Ascending aorta (tissue), 2 donors: ENCODE measurements around the gene ELOVL5. TPM values are rescaled to one million over a fixed set of nuclear protein-coding genes. Genes with fewer than 3 reads are reported as not detected.
"Not testable (repeated sequence)": the region's sequence is repeated elsewhere in the genome, so short reads cannot be mapped to it uniquely, and the experiment has no call there.

Source experiments
- DNase-seq, 2 donors: peaks; one replicate each; pipeline ENCODE4 v3.0.0-alpha.2; 2019; ENCODE audit warnings: low spot score in 2 of 2
- H3K27ac ChIP-seq, 2 donors: fragments of 200-600 bp; sonication (generic); one replicate each; pipeline ENCODE4 v1.5.1; 2016 to 2017; ENCODE audit warnings: mild to moderate bottlenecking in 1 of 2
- H3K27me3 ChIP-seq: fragments of 200-600 bp; sonication (generic); one replicate; pipeline ENCODE4 v1.5.1; 2017
- H3K36me3 ChIP-seq, 2 donors: fragments of 200-600 bp; sonication (generic); one replicate each; pipeline ENCODE4 v1.5.1; 2016
- H3K4me1 ChIP-seq, 2 donors: fragments of 200-600 bp; sonication (generic); one replicate each; pipeline ENCODE4 v1.5.1; 2016 to 2017; ENCODE audit warnings: mild to moderate bottlenecking in 1 of 2
- H3K4me3 ChIP-seq, 2 donors: fragments of 200-600 bp; sonication (generic); one replicate each; pipeline ENCODE4 v1.5.1; 2016 to 2017; ENCODE audit warnings: mild to moderate bottlenecking in 1 of 2
- H3K9me3 ChIP-seq, 2 donors: fragments of 200-600 bp; sonication (generic); one replicate each; pipeline ENCODE4 v1.5.1; 2016
- intact Hi-C: fragments of 100-400 bp; cut with DNase I; formaldehyde crosslinking; loops from one replicate; pipeline ENCODE4 v1.15.1; 2023
- total RNA-seq: library from RNA; depleted of rRNA; stranded (reverse); fragments of >200 nt; gene quantifications from one replicate; pipeline ENCODE4 v1.1.0, GENCODE V29; 2016
- TF ChIP-seq, protein P1 (sequence below), 3 experiments: fragments of 200-600 bp in 2 of 3; fragments of 450-650 bp in 1 of 3; sonication (generic) in 2 of 3; IDR thresholded peaks; one replicate each; pipeline ENCODE4 v1.5.1; 2016 to 2019; ENCODE audit warnings: antibody characterized with exemption in 3 of 3, mild to moderate bottlenecking in 1 of 3, moderate library complexity in 1 of 3

The ELOVL5 gene
- total RNA-seq, 1 donor from 2014 or later = 53.7 TPM

DNA sequence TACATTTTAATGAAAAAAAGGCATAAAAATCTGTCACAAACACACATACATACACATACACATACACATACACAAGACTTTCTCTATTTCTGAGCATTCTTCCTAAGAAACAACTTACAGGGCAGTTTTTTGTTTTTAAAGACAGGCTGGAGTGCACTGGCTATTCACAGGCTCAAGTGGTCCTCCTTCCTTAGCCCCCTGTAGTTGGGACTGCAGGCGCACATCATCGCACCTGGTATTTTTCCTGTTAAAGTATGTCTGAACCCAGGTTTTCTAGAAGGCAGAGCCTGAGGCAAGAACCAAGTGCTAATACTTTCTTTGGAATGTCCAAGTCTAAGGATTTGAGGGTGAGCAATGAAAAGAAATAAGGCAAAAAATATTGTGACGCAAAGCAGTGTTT, 41.3 kb upstream of the ELOVL5 start:
- Histone ChIP-seq H3K4me1 (no peaks in the 10 kb centered on the region), H3K27me3 (no peaks in the 10 kb centered on the region), H3K27ac (no peak overlapping the region), H3K4me3 (no peak overlapping the region), H3K9me3 (peaks cover 0 to 3% of the 10 kb centered on the region in 2 donors), H3K36me3 (no peaks in the 10 kb centered on the region)
- intact Hi-C loops = no loop called here
- TF ChIP-seq, protein P1, sequence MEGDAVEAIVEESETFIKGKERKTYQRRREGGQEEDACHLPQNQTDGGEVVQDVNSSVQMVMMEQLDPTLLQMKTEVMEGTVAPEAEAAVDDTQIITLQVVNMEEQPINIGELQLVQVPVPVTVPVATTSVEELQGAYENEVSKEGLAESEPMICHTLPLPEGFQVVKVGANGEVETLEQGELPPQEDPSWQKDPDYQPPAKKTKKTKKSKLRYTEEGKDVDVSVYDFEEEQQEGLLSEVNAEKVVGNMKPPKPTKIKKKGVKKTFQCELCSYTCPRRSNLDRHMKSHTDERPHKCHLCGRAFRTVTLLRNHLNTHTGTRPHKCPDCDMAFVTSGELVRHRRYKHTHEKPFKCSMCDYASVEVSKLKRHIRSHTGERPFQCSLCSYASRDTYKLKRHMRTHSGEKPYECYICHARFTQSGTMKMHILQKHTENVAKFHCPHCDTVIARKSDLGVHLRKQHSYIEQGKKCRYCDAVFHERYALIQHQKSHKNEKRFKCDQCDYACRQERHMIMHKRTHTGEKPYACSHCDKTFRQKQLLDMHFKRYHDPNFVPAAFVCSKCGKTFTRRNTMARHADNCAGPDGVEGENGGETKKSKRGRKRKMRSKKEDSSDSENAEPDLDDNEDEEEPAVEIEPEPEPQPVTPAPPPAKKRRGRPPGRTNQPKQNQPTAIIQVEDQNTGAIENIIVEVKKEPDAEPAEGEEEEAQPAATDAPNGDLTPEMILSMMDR (IDR thresholded peaks at IDR 0.05) = no peak
- no peak for DNase-seq

DNA sequence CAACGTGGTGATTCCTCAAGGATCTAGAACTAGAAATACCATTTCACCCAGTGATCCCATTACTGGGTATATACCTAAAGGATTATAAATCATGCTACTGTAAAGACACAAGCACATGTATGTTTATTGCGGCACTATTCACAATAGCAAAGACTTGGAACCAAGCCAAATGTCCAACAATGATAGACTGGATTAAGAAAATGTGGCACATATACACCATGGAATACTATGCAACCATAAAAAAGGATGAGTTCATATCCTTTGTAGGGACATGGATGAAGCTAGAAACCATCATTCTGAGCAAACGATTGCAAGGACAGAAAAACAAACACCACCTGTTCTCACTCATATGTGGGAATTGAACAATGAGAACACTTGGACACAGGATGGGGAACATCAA, 39.9 kb upstream of the ELOVL5 start:
- not testable (repeated sequence) for H3K36me3 ChIP-seq, H3K27me3 ChIP-seq

DNA sequence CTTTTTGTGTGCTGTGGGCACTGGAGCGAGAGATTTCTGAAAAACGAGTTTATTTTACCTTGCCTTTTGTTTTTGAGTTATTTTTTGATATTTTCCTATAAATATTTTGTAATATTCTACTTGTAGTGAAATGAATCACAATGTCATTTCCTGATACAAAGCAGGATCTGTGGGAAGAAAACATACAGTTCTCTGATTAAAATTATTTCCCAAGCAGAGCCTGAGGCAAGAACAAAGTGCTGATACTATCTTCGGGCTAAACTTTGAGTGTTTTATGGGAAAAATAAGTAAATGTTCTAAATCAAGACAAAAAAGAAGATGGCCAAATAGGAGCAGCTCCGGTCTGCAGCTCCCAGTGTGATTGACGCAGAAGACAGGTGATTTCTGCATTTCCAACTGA, 33.7 kb upstream of the ELOVL5 start:
- intact Hi-C loops = no loop called here
- H3K9me3 ChIP-seq = peaks cover 0 to 2% of the 10 kb centered on the region in 2 donors
- no peaks in the 10 kb centered on the region for H3K36me3 ChIP-seq
- no peaks in the 10 kb centered on the region for H3K27me3 ChIP-seq
- no peak overlapping the region for H3K4me3 ChIP-seq
- H3K27ac ChIP-seq = no peak overlapping the region
- DNase-seq = no peak
- no peaks in the 10 kb centered on the region for H3K4me1 ChIP-seq
- TF ChIP-seq, protein P1 (IDR thresholded peaks at IDR 0.05) = no peak

More for the DNA sequence above, 39.9 kb upstream of the ELOVL5 start:
- H3K9me3 ChIP-seq, DNase-seq, H3K4me3 ChIP-seq, H3K4me1 ChIP-seq, H3K27ac ChIP-seq, intact Hi-C loops: not testable (repeated sequence)

DNA sequence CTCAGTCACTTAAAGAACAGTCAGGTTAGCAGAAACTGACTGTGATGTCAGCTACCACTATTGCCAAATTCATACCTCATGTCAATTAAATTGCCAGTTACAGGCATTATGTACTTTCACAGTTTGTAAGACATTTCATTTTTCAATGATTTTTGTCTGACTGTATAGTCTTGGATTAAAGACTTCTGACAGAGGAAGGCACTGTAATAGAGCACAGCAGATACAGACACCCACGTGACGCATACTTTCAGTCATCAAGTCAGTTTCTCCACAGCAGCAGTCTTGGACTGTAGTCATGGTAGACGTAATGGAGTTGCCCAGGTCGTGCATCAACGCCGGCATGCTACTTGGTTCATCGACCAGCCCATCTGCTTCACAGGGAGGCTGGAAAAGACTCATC, 29.5 kb upstream of the ELOVL5 start:
- H3K9me3 ChIP-seq = no peaks in the 10 kb centered on the region
- no peaks in the 10 kb centered on the region for H3K27me3 ChIP-seq
- DNase-seq = no peak
- H3K4me1 ChIP-seq = no peaks in the 10 kb centered on the region
- intact Hi-C loops = no loop called here
- TF ChIP-seq, protein P1 (IDR thresholded peaks at IDR 0.05) = no peak
- H3K27ac ChIP-seq = peak overlapping the region in 1 of 2 donors; percentile 23
- H3K36me3 ChIP-seq = no peaks in the 10 kb centered on the region
- H3K4me3 ChIP-seq = no peak overlapping the region

DNA sequence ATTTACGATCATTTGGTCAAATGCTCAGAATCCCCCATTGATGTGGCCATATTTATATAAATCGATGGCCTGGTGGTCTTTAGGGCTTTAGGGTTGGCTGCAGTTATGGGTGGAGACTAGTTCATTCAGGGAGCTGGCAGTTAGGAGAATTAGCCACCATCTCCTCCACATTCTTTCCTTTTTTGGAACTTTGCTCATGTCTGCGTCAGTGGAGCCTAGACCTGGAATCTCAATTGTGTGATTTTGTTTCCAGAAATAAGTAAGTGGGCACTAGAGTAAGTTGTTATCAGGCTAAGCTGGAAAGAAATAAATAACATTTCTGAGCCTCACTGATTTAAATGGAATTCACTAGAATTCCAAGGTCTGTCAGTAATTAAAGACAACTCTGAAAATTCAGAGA, 29.0 kb upstream of the ELOVL5 start:
- no peaks in the 10 kb centered on the region for H3K4me1 ChIP-seq
- no peaks in the 10 kb centered on the region for H3K36me3 ChIP-seq
- no peak for DNase-seq
- no peaks in the 10 kb centered on the region for H3K9me3 ChIP-seq
- H3K27me3 ChIP-seq = no peaks in the 10 kb centered on the region
- TF ChIP-seq, protein P1 (IDR thresholded peaks at IDR 0.05) = no peak
- intact Hi-C loops = no loop called here
- peak overlapping the region in 1 of 2 donors; percentile 23 for H3K27ac ChIP-seq
- H3K4me3 ChIP-seq = no peak overlapping the region

DNA sequence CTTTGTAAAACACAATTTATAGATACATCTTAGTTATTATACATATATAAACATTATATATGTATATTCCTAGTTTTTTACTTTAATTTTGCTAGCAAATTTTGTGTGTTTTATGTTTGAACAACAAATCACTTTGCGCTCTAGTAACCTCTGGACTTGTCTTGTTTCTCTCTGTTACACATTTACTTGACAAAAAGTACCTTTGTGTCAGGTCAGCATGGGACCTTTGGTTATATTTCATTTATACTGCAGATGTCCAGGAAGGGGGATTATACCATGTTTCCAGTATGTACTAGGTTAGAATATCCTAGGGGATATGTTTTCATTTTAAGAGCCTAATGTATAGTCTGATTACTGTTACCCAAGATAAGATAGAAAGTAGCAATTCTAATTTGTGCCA, 28.5 kb upstream of the ELOVL5 start:
- Histone ChIP-seq H3K4me1 (no peaks in the 10 kb centered on the region), H3K27ac (peak overlapping the region in 1 of 2 donors; percentile 23), H3K27me3 (no peaks in the 10 kb centered on the region), H3K4me3 (no peak overlapping the region), H3K9me3 (no peaks in the 10 kb centered on the region), H3K36me3 (no peaks in the 10 kb centered on the region)
- TF ChIP-seq, protein P1 (IDR thresholded peaks at IDR 0.05) = no peak
- DNase-seq = no peak
- intact Hi-C loops = no loop called here
